GM12892 (cell line): Measurements from ENCODE around the gene AADAC.
"Not testable (repeated sequence)": the region's sequence is repeated elsewhere in the genome, so short reads cannot be mapped to it uniquely, and the experiment has no call there.

Source experiments
- DNase-seq: peaks from one replicate; pipeline ENCODE4 v3.0.0; 2011; ENCODE audit not compliant: insufficient read length
- FAIRE-seq: peaks from 2 replicates; lab custom pipeline; 2011; peaks lifted over from hg19 to GRCh38; lab: Jason Lieb, UNC
- POLR2A ChIP-seq: IDR thresholded peaks from 2 replicates; pipeline ENCODE4 v1.6.1; 2011; ENCODE audit warnings: low read depth, low read length, control low read depth
- POLR2AphosphoS5 ChIP-seq: IDR thresholded peaks from 2 replicates; pipeline ENCODE4 v1.6.1; 2011; ENCODE audit warnings: low read depth, low read length, control low read depth
- TAF1 ChIP-seq: IDR thresholded peaks from 2 replicates; pipeline ENCODE4 v1.6.1; 2011; ENCODE audit warnings: low read depth, mild to moderate bottlenecking, control low read depth, low read length, borderline replicate concordance

Gene AADAC

DNA sequence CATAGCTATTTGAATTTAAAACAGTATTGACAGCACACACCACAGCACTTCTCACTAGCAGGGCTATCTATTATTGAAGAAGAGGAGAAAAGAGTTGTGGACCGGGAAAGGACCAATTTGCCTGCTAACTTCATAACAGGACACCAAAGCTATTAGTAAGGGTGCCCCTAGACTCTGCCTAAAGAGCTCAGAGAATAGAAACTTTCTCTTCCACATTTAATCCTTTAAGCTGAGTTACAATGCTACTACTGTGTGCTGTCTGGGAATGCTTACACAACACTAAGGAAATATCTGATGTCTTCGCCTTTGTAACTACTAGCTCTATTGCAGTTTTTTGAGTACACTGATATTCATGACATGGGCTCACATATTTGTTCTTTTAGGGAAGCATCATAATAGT is 13.5 kb upstream of the AADAC start:
- no peak for FAIRE-seq
- TF ChIP-seq POLR2A (no peak), POLR2AphosphoS5 (no peak), TAF1 (no peak)
- no peak for DNase-seq

DNA sequence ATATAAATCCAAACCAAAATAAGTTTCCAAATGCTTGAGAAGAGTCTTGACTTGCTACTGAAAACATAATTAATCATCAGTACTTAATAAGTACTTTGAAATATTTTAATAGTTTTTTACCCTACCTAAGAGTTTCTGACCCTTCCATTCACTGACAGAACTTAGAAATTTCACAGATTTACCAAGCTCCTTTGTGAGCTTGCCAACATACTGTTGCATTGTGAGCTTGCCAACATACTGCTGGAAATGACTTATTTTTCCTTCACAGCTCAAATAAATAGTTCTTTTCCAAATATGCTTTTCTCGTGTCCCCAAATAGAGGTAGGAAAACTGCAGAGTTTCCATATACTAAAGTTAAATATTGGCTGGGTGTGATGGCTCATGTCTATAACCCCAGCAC is 9.6 kb upstream of the AADAC start:
- no peak for FAIRE-seq
- TF ChIP-seq POLR2AphosphoS5 (no peak), TAF1 (no peak), POLR2A (no peak)
- no peak for DNase-seq

GRCh38 chr3:151806838-151807237 is 7.1 kb upstream of the AADAC start:
- no peak for DNase-seq
- no peak for TF ChIP-seq POLR2A
- TF ChIP-seq POLR2AphosphoS5: no peak
- TF ChIP-seq TAF1: no peak
- FAIRE-seq: no peak

DNA sequence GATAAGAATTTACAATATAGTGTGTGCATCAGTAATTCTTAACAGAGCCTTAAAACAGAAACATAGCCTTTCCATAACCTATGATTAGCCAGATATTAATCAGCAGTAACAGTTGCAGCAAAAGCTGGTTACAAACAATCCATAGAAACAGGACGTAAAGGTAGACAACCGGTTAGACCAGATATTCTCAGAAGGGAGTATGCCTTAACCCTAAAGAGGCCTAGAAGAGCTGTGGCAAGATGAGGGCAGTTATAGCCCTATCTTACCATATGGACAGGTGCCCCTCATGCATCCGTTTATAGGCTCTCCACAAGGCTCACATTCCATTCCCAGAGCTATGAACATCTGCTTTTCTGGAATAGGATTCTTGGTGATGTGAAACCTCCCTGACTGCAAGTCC is 5.0 kb upstream of the AADAC start:
- FAIRE-seq, DNase-seq: not testable (repeated sequence)

GRCh38 chr3:151811474-151811873 is 2.4 kb upstream of the AADAC start:
- TF ChIP-seq POLR2AphosphoS5 (no peak), TAF1 (no peak), POLR2A (no peak)
- DNase-seq (no peak), FAIRE-seq (no peak)

GRCh38 chr3:151814588-151814987 is 672 bp downstream of the AADAC start:
- DNase-seq (no peak), FAIRE-seq (no peak)
- TF ChIP-seq POLR2AphosphoS5 (no peak), POLR2A (no peak), TAF1 (no peak)

DNA sequence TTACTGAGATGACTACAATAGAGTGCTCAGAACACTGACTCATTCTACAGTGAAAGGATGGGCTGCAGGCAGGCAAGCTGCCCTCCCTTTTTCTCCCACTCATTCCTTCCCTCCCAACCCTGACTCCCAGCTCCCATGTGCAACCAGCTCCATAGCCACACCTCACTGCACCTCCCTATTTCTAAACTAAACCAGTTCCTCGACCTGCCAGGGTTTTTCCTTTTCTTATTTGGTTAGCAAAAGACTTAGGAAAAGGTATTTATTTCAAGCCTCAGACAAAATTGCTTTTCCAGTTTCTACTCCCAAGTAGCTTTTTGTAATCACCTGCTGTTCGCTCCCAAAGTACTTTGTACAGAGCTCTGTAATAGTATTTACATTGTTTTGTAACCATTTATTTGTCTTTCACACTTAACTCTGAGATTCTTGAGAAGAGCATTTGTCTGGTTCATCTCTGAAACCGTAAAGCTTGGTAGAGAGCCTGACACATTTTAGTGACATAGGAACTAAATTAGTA is 2.2 kb downstream of the AADAC start:
- no peak for DNase-seq
- FAIRE-seq: no peak
- no peak for TF ChIP-seq POLR2AphosphoS5
- TF ChIP-seq TAF1: no peak
- TF ChIP-seq POLR2A: no peak

DNA sequence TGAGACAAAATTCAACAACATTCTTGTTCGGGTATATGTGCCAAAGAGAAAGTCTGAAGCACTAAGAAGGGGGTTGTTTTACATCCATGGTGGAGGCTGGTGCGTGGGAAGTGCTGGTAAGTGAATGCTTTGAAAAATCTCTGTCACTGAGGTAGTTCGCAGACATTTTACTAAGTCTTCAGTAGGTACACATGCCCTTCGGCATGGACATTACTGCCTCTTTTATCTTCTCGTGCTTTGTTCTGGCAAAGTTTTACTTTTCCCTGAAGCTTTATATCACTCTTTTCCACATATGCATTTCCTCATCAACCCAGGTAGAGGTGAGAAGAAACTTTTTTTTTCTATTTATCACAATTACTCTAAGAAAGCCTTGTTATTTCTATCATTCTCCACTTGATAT is 3.6 kb downstream of the AADAC start:
- TF ChIP-seq POLR2A: no peak
- TF ChIP-seq TAF1: no peak
- no peak for TF ChIP-seq POLR2AphosphoS5
- no peak for DNase-seq
- FAIRE-seq: no peak

DNA sequence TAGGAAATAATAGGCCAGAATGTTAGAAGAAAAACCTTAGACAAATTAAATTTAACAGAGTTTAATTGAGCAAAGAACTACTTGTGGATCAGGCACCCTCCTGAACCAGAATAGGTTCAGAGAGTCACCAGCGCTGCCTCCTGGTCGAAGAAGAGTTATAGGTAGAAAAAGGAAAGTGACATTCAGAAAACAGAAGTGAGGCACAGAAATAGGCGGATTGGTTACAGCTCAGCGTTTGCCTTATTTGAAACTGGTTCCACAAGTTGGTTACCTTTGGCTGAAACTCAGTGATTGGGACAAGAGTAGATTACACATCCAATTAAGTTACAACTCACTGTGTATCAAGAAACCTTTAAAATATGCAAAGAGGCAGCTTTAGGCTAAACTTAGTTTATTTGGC is 4.4 kb downstream of the AADAC start:
- DNase-seq (no peak), FAIRE-seq (no peak)

GRCh38 chr3:151819910-151820309 is 6.0 kb downstream of the AADAC start:
- TF ChIP-seq POLR2AphosphoS5: no peak
- no peak for TF ChIP-seq TAF1
- no peak for TF ChIP-seq POLR2A
- FAIRE-seq (no peak), DNase-seq (no peak)

More for the DNA sequence above, 4.4 kb downstream of the AADAC start:
- TF ChIP-seq POLR2A: no peak
- TF ChIP-seq TAF1: no peak
- no peak for TF ChIP-seq POLR2AphosphoS5

DNA sequence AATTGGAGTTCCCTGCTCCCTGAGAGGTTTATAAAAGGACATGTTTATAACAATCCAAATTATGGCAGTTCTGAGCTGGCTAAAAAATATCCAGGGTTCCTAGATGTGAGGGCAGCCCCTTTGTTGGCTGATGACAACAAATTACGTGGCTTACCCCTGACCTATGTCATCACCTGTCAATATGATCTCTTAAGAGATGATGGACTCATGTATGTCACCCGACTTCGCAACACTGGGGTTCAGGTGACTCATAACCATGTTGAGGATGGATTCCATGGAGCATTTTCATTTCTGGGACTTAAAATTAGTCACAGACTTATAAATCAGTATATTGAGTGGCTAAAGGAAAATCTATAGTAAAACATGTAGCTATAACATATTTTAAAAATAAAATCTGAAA is 13.9 kb downstream of the AADAC start:
- FAIRE-seq (no peak), DNase-seq (no peak)
- TF ChIP-seq POLR2AphosphoS5 (no peak), TAF1 (no peak), POLR2A (no peak)

GRCh38 chr3:151835751-151836525 is 22.0 kb downstream of the AADAC start:
- no peak for TF ChIP-seq TAF1
- no peak for TF ChIP-seq POLR2AphosphoS5
- no peak for TF ChIP-seq POLR2A
- no peak for FAIRE-seq
- DNase-seq: no peak

DNA sequence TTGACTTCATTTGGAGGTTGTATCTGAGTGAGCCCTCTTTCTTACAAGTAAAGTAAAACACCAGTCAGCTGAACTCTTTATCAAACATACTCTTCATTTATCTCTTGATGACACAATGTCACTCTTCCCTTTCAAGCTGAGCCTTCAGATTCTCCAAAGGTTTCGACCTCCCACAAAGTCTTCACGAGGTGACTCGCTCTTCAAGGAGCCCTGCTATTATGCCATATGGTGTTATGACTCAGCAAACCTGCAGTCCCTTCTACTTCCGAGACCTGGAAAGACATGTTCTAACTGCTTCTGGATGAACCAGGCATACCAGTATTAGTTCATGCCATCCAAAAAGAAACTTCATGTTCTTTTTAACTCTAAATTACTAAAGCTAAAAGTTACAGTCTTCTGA is 23.1 kb downstream of the AADAC start:
- DNase-seq: no peak
- TF ChIP-seq TAF1: no peak
- TF ChIP-seq POLR2A: no peak
- no peak for TF ChIP-seq POLR2AphosphoS5
- FAIRE-seq: no peak
